ENCODE data around the gene TBC1D22A. TPM values are rescaled to one million over a fixed set of nuclear protein-coding genes. Genes with fewer than 3 reads are reported as not detected.

The TBC1D22A gene
- total and polyA plus RNA-seq, 11 donors = 9.4 to 30.7 (median 18.6) TPM

- no peak overlapping the region for H3K4me3 ChIP-seq
- peaks cover 0 to 18% (median 0%) of the 10 kb centered on the region in 9 donors for H3K36me3 ChIP-seq
- no peaks in the 10 kb centered on the region for H3K27me3 ChIP-seq
- 86 to 94% (median 91%) methylated on average over 15 of the region's 15 CpGs for WGBS, 4 donors
- intact Hi-C loops (cut with DNase I) = loop anchor here in 1 of 10 donors (5.0 kb wide), 1 partner anchor 61 kb away; no protein-coding TSS in a partner anchor
- no peak for TF ChIP-seq POLR2A (IDR thresholded peaks at IDR 0.05)
- no peak for TF ChIP-seq CTCF (IDR thresholded peaks at IDR 0.05)
- ATAC-seq (no peak), DNase-seq (peak in 1 of 5 donors; percentile 0)
- H3K9me3 ChIP-seq = no peaks in the 10 kb centered on the region
- no peaks in the 10 kb centered on the region for H3K4me1 ChIP-seq
- no peak overlapping the region for H3K27ac ChIP-seq
Observed at GRCh38 chr22:47032956-47033647, 270.7 kb downstream of the TBC1D22A start.

DNA sequence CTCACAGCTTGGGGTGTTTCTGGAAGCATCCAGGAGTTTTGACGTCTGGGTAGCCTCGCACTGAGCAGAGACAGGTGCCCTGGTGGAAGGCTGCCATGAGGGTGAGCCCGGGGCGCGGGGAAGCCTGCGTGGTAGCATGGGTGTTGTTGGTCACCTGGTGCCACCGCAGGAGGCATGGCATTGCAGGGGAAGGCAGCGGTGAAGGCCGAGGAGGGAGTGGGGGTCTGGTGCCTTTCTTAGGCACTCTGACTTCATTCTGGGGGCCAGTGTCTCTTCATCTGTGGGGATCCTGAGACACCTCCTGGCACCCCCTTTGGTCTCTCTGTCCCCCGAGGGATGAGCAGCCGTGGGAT is 271.2 kb downstream of the TBC1D22A start:
- peak in 2 of 5 donors; percentile 3 to 42 for DNase-seq
- Histone ChIP-seq H3K4me1 (no peaks in the 10 kb centered on the region), H3K27ac (no peak overlapping the region), H3K9me3 (no peaks in the 10 kb centered on the region), H3K4me3 (no peak overlapping the region), H3K27me3 (no peaks in the 10 kb centered on the region), H3K36me3 (peaks cover 0 to 18% (median 0%) of the 10 kb centered on the region in 9 donors)
- no peak for ATAC-seq
- TF ChIP-seq CTCF (IDR thresholded peaks at IDR 0.05) = no peak
- TF ChIP-seq POLR2A (IDR thresholded peaks at IDR 0.05) = no peak
- WGBS, 4 donors = 93 to 99% (median 96%) methylated on average over 10 to 11 of the region's 11 CpGs
- intact Hi-C loops (cut with DNase I) = loop anchor here in 1 of 10 donors (5.0 kb wide), 1 partner anchor 61 kb away; no protein-coding TSS in a partner anchor

- no peak overlapping the region for H3K27ac ChIP-seq
- intact Hi-C loops (cut with DNase I) = loop anchor here in 1 of 10 donors (5.0 kb wide), 1 partner anchor 62 kb away; no protein-coding TSS in a partner anchor
- TF ChIP-seq CTCF (IDR thresholded peaks at IDR 0.05) = no peak
- TF ChIP-seq POLR2A (IDR thresholded peaks at IDR 0.05) = no peak
- H3K4me1 ChIP-seq = no peaks in the 10 kb centered on the region
- peaks cover 0 to 18% (median 0%) of the 10 kb centered on the region in 9 donors for H3K36me3 ChIP-seq
- H3K27me3 ChIP-seq = no peaks in the 10 kb centered on the region
- no peaks in the 10 kb centered on the region for H3K9me3 ChIP-seq
- WGBS, 4 donors = 71 to 79% (median 75%) methylated on average over 19 to 21 of the region's 21 CpGs
- H3K4me3 ChIP-seq = no peak overlapping the region
- DNase-seq = peak in 2 of 5 donors; percentile 12 to 33
- ATAC-seq = no peak
Observed at GRCh38 chr22:47034076-47034808, 271.8 kb downstream of the TBC1D22A start.

DNA sequence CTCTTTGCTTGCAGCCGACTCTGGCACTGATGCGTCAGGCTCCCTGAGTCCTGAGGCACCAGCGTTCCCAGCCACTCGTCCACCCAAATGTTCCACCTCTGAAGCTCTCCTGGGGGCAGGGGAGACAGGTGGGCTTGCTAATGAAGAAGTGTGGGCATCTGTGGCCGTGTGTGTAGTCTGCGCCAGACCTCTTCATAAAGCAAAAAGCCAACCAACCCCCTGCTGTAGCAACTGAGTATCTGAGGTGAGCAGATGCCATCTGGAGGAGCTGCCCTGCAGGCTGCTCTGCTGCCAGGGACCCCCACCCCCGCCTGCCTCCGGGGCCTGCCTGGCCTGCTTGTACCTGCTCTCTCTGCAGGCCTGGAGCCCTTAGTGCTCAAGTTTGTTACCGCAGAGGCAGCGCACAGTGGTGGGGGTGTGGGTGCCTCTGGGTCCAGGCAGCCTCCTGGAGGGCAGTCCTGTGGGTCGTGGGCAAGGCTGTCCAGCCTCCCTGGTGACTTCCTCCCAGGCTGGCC is 272.5 kb downstream of the TBC1D22A start:
- Histone ChIP-seq H3K36me3 (peaks cover 0 to 18% (median 0%) of the 10 kb centered on the region in 9 donors), H3K27ac (no peak overlapping the region), H3K4me1 (no peaks in the 10 kb centered on the region), H3K4me3 (no peak overlapping the region), H3K9me3 (no peaks in the 10 kb centered on the region), H3K27me3 (no peaks in the 10 kb centered on the region)
- TF ChIP-seq POLR2A (IDR thresholded peaks at IDR 0.05) (no peak), CTCF (IDR thresholded peaks at IDR 0.05) (no peak)
- DNase-seq (peak in 2 of 5 donors; percentile 16 to 58), ATAC-seq (no peak)
- 84 to 93% (median 85%) methylated on average over 10 to 11 of the region's 11 CpGs for WGBS, 4 donors
- intact Hi-C loops (cut with DNase I) = loop anchor here in 1 of 10 donors (5.0 kb wide), 1 partner anchor 63 kb away; no protein-coding TSS in a partner anchor

Data from heart left ventricle (tissue), 16 donors.